H9 (cell line): ENCODE measurements around the gene GNB1L. TPM values are rescaled to one million over a fixed set of nuclear protein-coding genes. Genes with fewer than 3 reads are reported as not detected.

Experiments used
- DNase-seq: peaks from one replicate; pipeline ENCODE4 v3.0.0-alpha.2; 2017
- H2AFZ ChIP-seq: one replicate; pipeline ENCODE4 v1.6.1; 2013; ENCODE audit warnings: mild to moderate bottlenecking, low read length, control low read depth, moderate library complexity
- H2AK5ac ChIP-seq: 2 replicates; pipeline ENCODE4 v1.6.1; 2013; ENCODE audit warnings: low read length, control low read depth, mixed read lengths; ENCODE audit not compliant: insufficient read length
- H2BK120ac ChIP-seq: one replicate; pipeline ENCODE4 v1.6.1; 2013; ENCODE audit warnings: low read depth, mild to moderate bottlenecking, low read length, control low read depth, inconsistent platforms; ENCODE audit not compliant: poor library complexity, severe bottlenecking
- H2BK12ac ChIP-seq: 2 replicates; pipeline ENCODE4 v1.6.1; 2013; ENCODE audit warnings: low read length, control low read depth, mixed read lengths, low read depth; ENCODE audit not compliant: insufficient read length
- H2BK15ac ChIP-seq: 2 replicates; pipeline ENCODE4 v1.6.1; 2013; ENCODE audit warnings: low read depth, low read length, control low read depth
- H2BK20ac ChIP-seq: one replicate; pipeline ENCODE4 v1.6.1; 2013; ENCODE audit warnings: low read depth, mild to moderate bottlenecking, low read length, control low read depth, inconsistent platforms; ENCODE audit not compliant: poor library complexity, severe bottlenecking
- H2BK5ac ChIP-seq: 2 replicates; pipeline ENCODE4 v1.6.1; 2013; ENCODE audit warnings: low read length, control low read depth, mixed read lengths; ENCODE audit not compliant: insufficient read length
- H3K14ac ChIP-seq: 2 replicates; pipeline ENCODE4 v1.6.1; 2013; ENCODE audit warnings: low read length, control low read depth; ENCODE audit not compliant: insufficient read depth
- H3K18ac ChIP-seq: 2 replicates; pipeline ENCODE4 v1.6.1; 2013; ENCODE audit warnings: low read depth, mild to moderate bottlenecking, mixed read lengths, low read length, control low read depth; ENCODE audit not compliant: insufficient read length
- H3K23ac ChIP-seq: 2 replicates; pipeline ENCODE4 v1.6.1; 2013; ENCODE audit warnings: low read length, control low read depth, mixed read lengths, low read depth; ENCODE audit not compliant: insufficient read length
- H3K23me2 ChIP-seq: 2 replicates; pipeline ENCODE4 v1.6.1; 2013; ENCODE audit warnings: low read depth, mild to moderate bottlenecking, mixed read lengths, low read length, control low read depth; ENCODE audit not compliant: insufficient read length, poor library complexity, severe bottlenecking
- H3K27ac ChIP-seq: 2 replicates; pipeline ENCODE4 v1.5.1; 2013; ENCODE audit warnings: low read length, control low read depth, mixed read lengths, low read depth; ENCODE audit not compliant: insufficient read length
- H3K27me3 ChIP-seq: 2 replicates; pipeline ENCODE4 v1.6.1; 2013; ENCODE audit warnings: low read length, control low read depth, inconsistent platforms; ENCODE audit not compliant: insufficient read depth
- H3K4ac ChIP-seq: 2 replicates; pipeline ENCODE4 v1.6.1; 2013; ENCODE audit warnings: low read depth, mild to moderate bottlenecking, control low read depth, inconsistent platforms, low read length, moderate library complexity
- H3K4me1 ChIP-seq: 2 replicates; pipeline ENCODE4 v1.6.1; 2013; ENCODE audit warnings: low read length, control low read depth, inconsistent platforms; ENCODE audit not compliant: insufficient read depth
- H3K4me2 ChIP-seq: 2 replicates; pipeline ENCODE4 v1.6.1; 2013; ENCODE audit warnings: low read length, control low read depth, mixed read lengths; ENCODE audit not compliant: insufficient read length, insufficient read depth
- H3K56ac ChIP-seq: 2 replicates; pipeline ENCODE4 v1.6.1; 2013; ENCODE audit warnings: low read depth, mild to moderate bottlenecking, mixed read lengths, low read length, control low read depth; ENCODE audit not compliant: insufficient read length
- H3K79me1 ChIP-seq: 2 replicates; pipeline ENCODE4 v1.6.1; 2013; ENCODE audit warnings: low read depth, mild to moderate bottlenecking, moderate library complexity, low read length, control low read depth, inconsistent platforms; ENCODE audit not compliant: insufficient read depth, poor library complexity, severe bottlenecking
- H3K79me2 ChIP-seq: 2 replicates; pipeline ENCODE4 v1.6.1; 2013; ENCODE audit warnings: low read length, control low read depth, inconsistent platforms; ENCODE audit not compliant: insufficient read depth
- H3K9ac ChIP-seq: 2 replicates; pipeline ENCODE4 v1.6.1; 2013; ENCODE audit warnings: low read length, control low read depth, mixed read lengths; ENCODE audit not compliant: insufficient read length; ENCODE audit errors: extremely low read depth
- H3K9me3 ChIP-seq: one replicate; pipeline ENCODE4 v1.6.1; 2013; ENCODE audit warnings: low read depth, low read length, inconsistent platforms; ENCODE audit not compliant: control insufficient read depth
- H3T11ph ChIP-seq: one replicate; pipeline ENCODE4 v1.6.1; 2013; ENCODE audit warnings: mild to moderate bottlenecking, low read length, control low read depth, inconsistent platforms
- H4K20me1 ChIP-seq: one replicate; pipeline ENCODE4 v1.6.1; 2013; ENCODE audit not compliant: control insufficient read depth, insufficient read length, insufficient read depth
- H4K5ac ChIP-seq: 2 replicates; pipeline ENCODE4 v1.6.1; 2013; ENCODE audit warnings: low read depth, mild to moderate bottlenecking, mixed read lengths, low read length, control low read depth; ENCODE audit not compliant: insufficient read length
- H4K8ac ChIP-seq: replicated peaks from 2 replicates; pipeline ENCODE4 v1.6.1; 2013; ENCODE audit warnings: low read length, control low read depth, mixed read lengths, low read depth; ENCODE audit not compliant: insufficient read length
- H4K91ac ChIP-seq: 2 replicates; pipeline ENCODE4 v1.6.1; 2013; ENCODE audit warnings: low read depth, mild to moderate bottlenecking, moderate library complexity, mixed read lengths, low read length, control low read depth; ENCODE audit not compliant: insufficient read length
- H3K27ac Mint-ChIP-seq, 3 experiments: 2 replicates in 2 of 3; 3 replicates in 1 of 3; pipeline ENCODE4 v1.8.0; 2020 to 2021; ENCODE audit warnings: mixed read lengths in 3 of 3, mild to moderate bottlenecking in 1 of 3, moderate library complexity in 1 of 3
- H3K27me3 Mint-ChIP-seq: 2 replicates; pipeline ENCODE4 v1.8.0; 2021; ENCODE audit warnings: low read depth, mild to moderate bottlenecking, moderate library complexity, mixed read lengths
- H3K36me3 Mint-ChIP-seq, 3 experiments: 2 replicates in 2 of 3; 3 replicates in 1 of 3; pipeline ENCODE4 v1.8.0; 2020 to 2021; ENCODE audit warnings: low read depth in 3 of 3, mixed read lengths in 3 of 3; ENCODE audit not compliant: insufficient read depth in 1 of 3
- H3K4me1 Mint-ChIP-seq, 2 experiments: 2 replicates each; pipeline ENCODE4 v1.8.0; 2020; ENCODE audit warnings: mixed read lengths in 2 of 2
- H3K4me3 Mint-ChIP-seq, 2 experiments: 2 replicates in 1 of 2; 3 replicates in 1 of 2; pipeline ENCODE4 v1.8.0; 2020 to 2021; ENCODE audit warnings: mild to moderate bottlenecking in 2 of 2, mixed read lengths in 2 of 2, moderate library complexity in 1 of 2
- H3K9me3 Mint-ChIP-seq, 2 experiments: 2 replicates in 1 of 2; 3 replicates in 1 of 2; pipeline ENCODE4 v1.8.0; 2020; ENCODE audit warnings: mild to moderate bottlenecking in 2 of 2, mixed read lengths in 2 of 2, moderate library complexity in 1 of 2
- WGBS: extraction: QIAGEN DNeasy Blood & Tissue Kit; methylation state at CpG from one replicate; pipeline ENCODE4 v1.1.7; 2013; ENCODE audit warnings: missing lambda C conversion rate, low lambda C conversion rate, mixed read lengths; ENCODE audit not compliant: insufficient read length; ENCODE audit errors: extremely low coverage; 5-methylcytosine and 5-hydroxymethylcytosine counted together
- total RNA-seq: library from RNA; stranded (reverse); gene quantifications from 2 replicates; pipeline ENCODE4 v1.2.1, GENCODE V29; 2021
- TF ChIP-seq, protein P1 (sequence below): fragments of 200-600 bp; sonication (generic); conservative IDR thresholded peaks from 3 replicates; pipeline ENCODE4 v1.8.0; 2021; ENCODE audit warnings: antibody characterized with exemption, mild to moderate bottlenecking

GNB1L gene
- total RNA-seq, 1 experiment from 2014 or later: 22.4 TPM

- Histone ChIP-seq H2BK12ac (no peak overlapping the region), H3K56ac (no peak overlapping the region), H4K8ac (no peak overlapping the region), H3K4ac (no peak overlapping the region), H3K4me2 (peak overlapping the region; percentile 15), H2BK20ac (no peak overlapping the region), H2BK5ac (no peak overlapping the region), H3K27me3 (peaks cover 72% of the 10 kb centered on the region), H2AK5ac (no peak overlapping the region), H4K5ac (no peak overlapping the region), H3K79me2 (no peaks in the 10 kb centered on the region), H3K23me2 (peaks cover 4% of the 10 kb centered on the region), H3K79me1 (no peaks in the 10 kb centered on the region), H3K14ac (no peak overlapping the region), H3K27ac (no peak overlapping the region), H4K20me1 (peaks cover 3% of the 10 kb centered on the region), H2BK15ac (no peak overlapping the region), H3T11ph (no peak overlapping the region), H2BK120ac (no peak overlapping the region), H3K9ac (no peak overlapping the region), H3K18ac (no peak overlapping the region), H3K9me3 (no peaks in the 10 kb centered on the region), H3K23ac (no peak overlapping the region), H3K4me1 (peaks cover 4% of the 10 kb centered on the region; the same call in 1 of the 2 replicates), H2AFZ (no peak overlapping the region), H4K91ac (no peak overlapping the region)
- H3K4me1 Mint-ChIP-seq: peaks cover 16 to 52% of the 10 kb centered on the region in 2 experiments
- H3K27ac Mint-ChIP-seq: no peak overlapping the region
- TF ChIP-seq, protein P1, sequence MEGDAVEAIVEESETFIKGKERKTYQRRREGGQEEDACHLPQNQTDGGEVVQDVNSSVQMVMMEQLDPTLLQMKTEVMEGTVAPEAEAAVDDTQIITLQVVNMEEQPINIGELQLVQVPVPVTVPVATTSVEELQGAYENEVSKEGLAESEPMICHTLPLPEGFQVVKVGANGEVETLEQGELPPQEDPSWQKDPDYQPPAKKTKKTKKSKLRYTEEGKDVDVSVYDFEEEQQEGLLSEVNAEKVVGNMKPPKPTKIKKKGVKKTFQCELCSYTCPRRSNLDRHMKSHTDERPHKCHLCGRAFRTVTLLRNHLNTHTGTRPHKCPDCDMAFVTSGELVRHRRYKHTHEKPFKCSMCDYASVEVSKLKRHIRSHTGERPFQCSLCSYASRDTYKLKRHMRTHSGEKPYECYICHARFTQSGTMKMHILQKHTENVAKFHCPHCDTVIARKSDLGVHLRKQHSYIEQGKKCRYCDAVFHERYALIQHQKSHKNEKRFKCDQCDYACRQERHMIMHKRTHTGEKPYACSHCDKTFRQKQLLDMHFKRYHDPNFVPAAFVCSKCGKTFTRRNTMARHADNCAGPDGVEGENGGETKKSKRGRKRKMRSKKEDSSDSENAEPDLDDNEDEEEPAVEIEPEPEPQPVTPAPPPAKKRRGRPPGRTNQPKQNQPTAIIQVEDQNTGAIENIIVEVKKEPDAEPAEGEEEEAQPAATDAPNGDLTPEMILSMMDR: no peak
- WGBS: no CpG with 5 or more reads among the region's 17 CpGs
- H3K4me3 Mint-ChIP-seq: no peak overlapping the region
- peaks cover 0 to 3% (median 0%) of the 10 kb centered on the region in 3 experiments; a peak in 2 of 7 replicates for H3K36me3 Mint-ChIP-seq
- peaks cover 85% of the 10 kb centered on the region for H3K27me3 Mint-ChIP-seq
- peaks cover 5 to 9% of the 10 kb centered on the region in 2 experiments; a peak in 3 of 5 replicates for H3K9me3 Mint-ChIP-seq
- no peak for DNase-seq
Observed at GRCh38 chr22:19764299-19764593, 90.4 kb downstream of the GNB1L start.
